Esophagus (tissue), 2 donors: ENCODE results near the gene CKAP5. TPM values are rescaled to one million over a fixed set of nuclear protein-coding genes. Genes with fewer than 3 reads are reported as not detected.

Source experiments
- H3K27ac ChIP-seq, 2 donors: one replicate each; pipeline ENCODE4 v1.5.1; 2013; ENCODE audit warnings: low read depth in 2 of 2, mild to moderate bottlenecking in 2 of 2, inconsistent platforms in 1 of 2, low read length in 1 of 2, moderate library complexity in 1 of 2
- H3K27me3 ChIP-seq, 2 donors: one replicate each; pipeline ENCODE4 v1.6.1; 2013; ENCODE audit warnings: low read length in 2 of 2, control low read depth in 1 of 2, mild to moderate bottlenecking in 1 of 2; ENCODE audit not compliant: insufficient read depth in 2 of 2, control insufficient read depth in 1 of 2
- H3K36me3 ChIP-seq, 2 donors: one replicate each; pipeline ENCODE4 v1.6.1; 2013; ENCODE audit warnings: low read length in 1 of 2; ENCODE audit not compliant: control insufficient read depth in 2 of 2, insufficient read depth in 2 of 2
- H3K4me1 ChIP-seq, 2 donors: one replicate each; pipeline ENCODE4 v1.6.1; 2013; ENCODE audit warnings: low read length in 1 of 2; ENCODE audit not compliant: control insufficient read depth in 2 of 2, insufficient read depth in 2 of 2
- H3K4me3 ChIP-seq, 2 donors: one replicate each; pipeline ENCODE4 v1.5.1; 2013; ENCODE audit warnings: low read length in 2 of 2, mild to moderate bottlenecking in 2 of 2, low read depth in 1 of 2, moderate library complexity in 1 of 2
- H3K9me3 ChIP-seq, 2 donors: one replicate each; pipeline ENCODE4 v1.6.1; 2013; ENCODE audit warnings: mild to moderate bottlenecking in 2 of 2, low read depth in 1 of 2, low read length in 1 of 2, moderate library complexity in 1 of 2; ENCODE audit not compliant: control insufficient read depth in 2 of 2, insufficient read depth in 1 of 2
- WGBS, 2 donors: extraction: QIAGEN DNeasy Blood & Tissue Kit; methylation state at CpG; one replicate each; pipeline ENCODE4 v1.1.7; 2013; 5-methylcytosine and 5-hydroxymethylcytosine counted together
- polyA plus RNA-seq, 2 donors: library from polyadenylated mRNA; stranded (reverse); fragments of 200-250 nt; gene quantifications; one replicate each; pipeline ENCODE4 v1.2.3, GENCODE V29; 2013
- donor health status: healthy with polysubstance abuse.
- donor health status: Bipolar disorder and iron deficiency.

Gene CKAP5
- 10 to 100 TPM in 1 of 2 donors, 1 to 10 TPM in 1; 5.0 to 13.4 TPM for polyA plus RNA-seq

DNA sequence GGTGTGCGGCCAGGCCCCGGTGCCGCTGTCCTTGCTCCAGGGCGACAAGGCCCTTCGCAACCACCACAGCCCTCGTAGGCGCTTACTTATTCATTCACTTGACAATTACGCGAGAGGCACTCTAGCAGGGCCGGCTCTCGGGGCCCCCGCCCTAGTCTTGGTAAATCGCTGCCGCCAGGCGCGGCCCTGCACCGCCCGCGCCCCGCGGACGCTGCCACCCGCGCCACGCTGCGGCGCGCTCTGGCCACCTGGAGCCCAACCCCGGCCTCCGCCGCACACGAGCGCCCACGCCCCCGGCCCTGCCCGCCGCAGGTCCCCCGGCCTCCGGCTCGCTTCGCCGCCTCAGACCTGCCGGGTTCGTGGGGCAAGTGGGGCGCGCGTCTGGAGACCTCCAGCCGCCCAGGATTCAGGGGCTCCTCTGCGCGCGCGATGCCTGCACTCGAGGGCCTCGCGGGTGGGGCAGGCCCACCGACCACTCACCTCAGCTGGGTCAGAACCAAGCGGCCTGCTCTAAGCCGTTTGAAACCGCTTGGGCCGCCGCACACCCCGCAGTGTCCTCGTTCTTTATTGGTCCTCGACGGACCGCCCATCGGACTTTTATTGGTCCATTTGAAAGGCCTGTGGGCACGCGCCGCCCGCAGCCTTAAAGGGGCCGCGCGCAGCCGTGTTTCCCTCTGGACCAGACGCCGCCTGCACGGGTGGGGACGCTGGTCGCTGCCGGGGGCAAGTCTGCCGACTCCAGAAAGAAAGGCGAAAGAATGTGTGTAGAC lies at the start of gene CKAP5:
Gene CKAP5, minus strand, starts transcription at position 541 of the 770 bp plus-strand sequence. CDS start 25,049 bp downstream, outside the sequence.
- Histone ChIP-seq H3K4me3 (peak within 1 kb of the TSS; percentile 98 to 100), H3K9me3 (no peaks in the 10 kb centered on the region), H3K27ac (peak within 1 kb of the TSS; percentile 93 to 94), H3K36me3 (no peaks in the 10 kb centered on the region), H3K4me1 (peaks cover 0 to 3% of the 10 kb centered on the region in 2 donors), H3K27me3 (no peaks in the 10 kb centered on the region)
- WGBS, 2 donors, result 0 to 1% methylated on average over 77 to 83 of the region's 83 CpGs

DNA sequence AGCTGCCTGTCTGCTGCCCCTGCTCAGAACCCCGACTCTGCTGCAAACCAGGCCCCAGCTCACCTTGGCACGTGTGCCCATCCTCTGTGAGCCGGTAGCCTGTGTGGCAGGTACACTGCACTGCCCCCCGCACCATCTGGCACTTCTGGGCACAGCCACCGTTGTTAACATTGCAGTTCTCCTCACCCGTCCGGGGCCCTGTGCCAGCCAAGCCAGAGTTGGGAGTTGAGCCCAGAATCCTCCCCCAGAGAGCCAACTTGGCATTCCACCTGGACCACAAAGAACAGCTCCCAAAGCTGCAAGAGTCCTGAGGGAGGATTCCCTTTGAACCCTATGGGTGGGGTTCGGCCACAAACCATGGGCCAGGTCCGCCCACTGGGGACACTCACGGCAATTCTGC lies 49.7 kb upstream of the CKAP5 start:
- peaks cover 3 to 21% of the 10 kb centered on the region in 2 donors for H3K4me1 ChIP-seq
- no peak overlapping the region for H3K27ac ChIP-seq
- 43 to 56% methylated on average over 10 of the region's 10 CpGs for WGBS, 2 donors
- H3K36me3 ChIP-seq, result peaks cover 0 to 12% of the 10 kb centered on the region in 2 donors
- H3K27me3 ChIP-seq, result no peaks in the 10 kb centered on the region
- no peak overlapping the region for H3K4me3 ChIP-seq
- H3K9me3 ChIP-seq, result no peaks in the 10 kb centered on the region

DNA sequence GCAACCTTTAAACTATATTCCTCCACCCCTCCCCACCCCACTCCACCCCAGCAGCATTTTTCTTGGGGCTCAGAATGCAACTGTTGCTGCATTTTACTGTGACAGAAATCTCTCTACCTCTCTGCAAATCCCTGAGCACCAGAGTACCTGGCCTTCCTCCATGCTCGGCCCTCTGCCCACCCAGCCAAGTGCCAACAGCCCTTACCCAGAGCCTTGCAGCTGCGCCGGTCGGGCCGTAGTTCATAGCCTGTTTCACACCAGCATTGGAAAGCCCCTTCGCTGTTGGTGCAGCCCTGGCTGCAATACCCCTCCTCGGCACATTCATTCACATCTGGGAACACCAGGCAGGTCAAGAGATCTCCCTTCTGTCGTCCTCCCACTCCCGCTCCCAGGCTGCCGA lies 48.9 kb upstream of the CKAP5 start:
- 79 to 92% methylated on average over 10 of the region's 10 CpGs for WGBS, 2 donors
- Histone ChIP-seq H3K36me3 (peaks cover 0 to 12% of the 10 kb centered on the region in 2 donors), H3K9me3 (no peaks in the 10 kb centered on the region), H3K27me3 (no peaks in the 10 kb centered on the region), H3K4me3 (no peak overlapping the region), H3K4me1 (peaks cover 3 to 21% of the 10 kb centered on the region in 2 donors), H3K27ac (no peak overlapping the region)

DNA sequence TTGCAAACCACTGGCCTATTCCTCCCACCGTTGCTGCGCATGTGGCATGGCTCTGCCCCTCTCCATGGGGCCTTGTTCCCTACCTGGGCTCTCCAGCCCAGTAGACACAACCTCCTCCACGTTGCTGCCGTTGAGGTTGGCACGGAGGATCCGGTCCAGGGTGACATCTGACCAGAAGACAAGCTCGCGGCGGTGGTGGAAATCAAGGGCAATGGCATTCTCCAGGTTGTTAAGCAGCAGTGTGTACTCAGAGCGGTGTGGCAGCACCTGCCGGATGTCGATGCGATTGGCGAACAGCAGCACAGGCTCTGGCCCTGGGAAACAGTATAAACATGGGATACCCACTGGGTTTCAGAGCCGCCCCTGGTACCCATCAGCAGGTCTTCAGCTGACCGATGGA lies 48.4 kb upstream of the CKAP5 start:
- Histone ChIP-seq H3K9me3 (no peaks in the 10 kb centered on the region), H3K4me3 (no peak overlapping the region), H3K4me1 (peaks cover 3 to 17% of the 10 kb centered on the region in 2 donors), H3K27me3 (no peaks in the 10 kb centered on the region), H3K27ac (no peak overlapping the region), H3K36me3 (peaks cover 0 to 12% of the 10 kb centered on the region in 2 donors)
- 93 to 95% methylated on average over 16 of the region's 16 CpGs for WGBS, 2 donors

DNA sequence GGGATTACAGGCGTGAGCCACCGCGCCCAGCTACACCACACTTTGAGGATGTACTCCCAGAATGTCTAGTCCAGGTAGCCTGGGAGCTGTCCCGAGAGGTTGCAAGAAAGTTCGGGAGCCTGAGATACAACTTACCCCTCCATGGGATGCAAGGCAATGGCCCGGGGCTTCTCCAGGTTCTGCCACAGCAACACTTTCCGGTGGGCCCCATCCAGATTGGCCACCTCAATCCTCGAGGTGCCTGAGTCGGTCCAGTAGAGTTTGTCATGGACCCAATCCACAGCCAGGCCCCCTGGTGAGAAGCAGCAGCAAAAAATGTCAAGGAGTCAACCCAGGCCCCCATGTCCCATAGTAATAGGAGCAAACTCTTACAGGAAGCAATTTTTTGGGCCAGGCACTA lies 46.8 kb upstream of the CKAP5 start:
- Histone ChIP-seq H3K4me1 (peaks cover 0 to 9% of the 10 kb centered on the region in 2 donors), H3K36me3 (peaks cover 0 to 9% of the 10 kb centered on the region in 2 donors), H3K9me3 (no peaks in the 10 kb centered on the region), H3K27ac (no peak overlapping the region), H3K4me3 (no peak overlapping the region), H3K27me3 (no peaks in the 10 kb centered on the region)
- 91 to 93% methylated on average over 9 of the region's 9 CpGs for WGBS, 2 donors

DNA sequence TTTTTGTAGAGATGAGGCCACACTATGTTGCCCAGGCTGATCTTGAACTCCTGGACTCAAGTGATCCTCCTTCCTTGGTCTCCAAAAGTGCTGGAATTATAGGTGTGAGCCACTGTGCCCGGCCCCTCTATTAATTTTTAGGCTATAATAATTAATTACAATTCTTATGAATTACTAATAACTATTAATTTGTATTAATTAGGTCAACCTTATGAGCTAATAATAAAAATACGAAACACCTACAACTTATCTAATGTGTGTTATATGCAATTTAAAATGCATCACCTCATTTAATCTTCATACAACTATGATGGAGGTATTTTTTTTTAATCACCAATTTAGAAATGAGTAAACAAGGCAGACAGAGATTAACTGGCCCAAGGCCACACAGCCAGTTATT lies 46.0 kb upstream of the CKAP5 start:
- Histone ChIP-seq H3K27me3 (no peaks in the 10 kb centered on the region), H3K36me3 (peaks cover 0 to 9% of the 10 kb centered on the region in 2 donors), H3K4me1 (peaks cover 0 to 9% of the 10 kb centered on the region in 2 donors), H3K4me3 (no peak overlapping the region), H3K27ac (no peak overlapping the region), H3K9me3 (no peaks in the 10 kb centered on the region)
- 92 to 94% methylated on average over 2 of the region's 2 CpGs for WGBS, 2 donors

DNA sequence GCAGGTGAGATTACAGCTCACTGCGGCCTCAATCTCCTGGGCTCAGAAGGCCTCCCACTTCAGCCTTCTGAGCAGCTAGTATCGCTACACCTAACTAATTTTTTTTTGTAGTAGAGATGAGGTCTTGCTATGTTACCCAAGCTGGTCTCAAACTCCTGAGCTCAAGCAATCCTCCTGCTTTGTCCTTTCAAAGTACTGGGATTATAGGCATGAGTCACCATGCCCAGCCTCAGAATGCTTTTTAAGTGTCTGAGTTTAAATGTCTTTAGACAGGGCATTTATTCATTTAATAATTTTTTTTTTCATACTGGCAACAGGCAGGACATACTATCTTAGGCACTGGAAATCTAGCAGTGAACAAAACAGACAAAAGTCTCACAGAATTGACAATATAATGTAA lies 44.6 kb upstream of the CKAP5 start:
- no peak overlapping the region for H3K4me3 ChIP-seq
- WGBS, 2 donors, result 73 to 79% methylated on average over 2 of the region's 2 CpGs
- peaks cover 0 to 6% of the 10 kb centered on the region in 2 donors for H3K36me3 ChIP-seq
- H3K27me3 ChIP-seq, result no peaks in the 10 kb centered on the region
- no peaks in the 10 kb centered on the region for H3K9me3 ChIP-seq
- no peak overlapping the region for H3K27ac ChIP-seq
- peaks cover 0 to 1% of the 10 kb centered on the region in 2 donors for H3K4me1 ChIP-seq

DNA sequence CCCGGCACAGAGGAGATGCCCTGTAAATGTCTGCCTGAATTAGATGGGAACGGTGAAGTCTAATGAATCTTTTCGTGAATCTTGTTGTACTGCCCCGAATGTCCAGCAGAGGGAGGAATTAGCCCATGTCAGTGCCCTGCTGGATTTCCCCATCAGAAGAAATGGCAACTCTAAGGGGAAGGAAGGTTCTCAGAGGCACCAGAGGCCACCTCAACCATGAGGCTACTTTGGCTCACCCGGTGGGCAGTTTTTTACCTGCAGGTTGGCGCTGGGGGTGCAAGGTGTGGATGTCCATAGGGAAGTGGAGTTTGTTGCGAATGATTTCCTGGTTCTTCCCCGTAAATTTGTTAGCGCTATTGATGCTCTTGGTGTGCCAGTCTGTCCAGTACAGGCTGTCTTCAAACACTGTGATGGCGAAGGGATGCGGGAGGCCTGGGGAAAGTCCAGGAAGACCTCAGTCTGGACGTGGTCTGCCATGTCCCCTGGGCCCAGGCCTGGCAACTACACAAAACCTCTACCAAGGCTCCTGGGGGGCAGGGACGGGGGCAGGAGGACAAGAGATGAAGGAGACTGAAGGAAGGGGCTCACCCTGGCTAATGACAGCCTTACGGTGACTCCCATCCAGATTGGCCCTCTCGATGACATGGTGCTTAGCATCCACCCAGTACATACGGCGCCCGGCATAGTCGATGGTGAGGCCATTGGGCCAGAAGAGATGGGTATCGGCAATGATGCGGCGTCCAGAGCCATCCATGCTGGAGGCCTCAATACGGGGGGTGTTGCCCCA lies 43.8 kb upstream of the CKAP5 start:
- Histone ChIP-seq H3K27me3 (no peaks in the 10 kb centered on the region), H3K4me3 (no peak overlapping the region), H3K4me1 (no peaks in the 10 kb centered on the region), H3K9me3 (no peaks in the 10 kb centered on the region), H3K27ac (no peak overlapping the region), H3K36me3 (peaks cover 0 to 3% of the 10 kb centered on the region in 2 donors)
- WGBS, 2 donors, result 66 to 67% methylated on average over 23 of the region's 23 CpGs

DNA sequence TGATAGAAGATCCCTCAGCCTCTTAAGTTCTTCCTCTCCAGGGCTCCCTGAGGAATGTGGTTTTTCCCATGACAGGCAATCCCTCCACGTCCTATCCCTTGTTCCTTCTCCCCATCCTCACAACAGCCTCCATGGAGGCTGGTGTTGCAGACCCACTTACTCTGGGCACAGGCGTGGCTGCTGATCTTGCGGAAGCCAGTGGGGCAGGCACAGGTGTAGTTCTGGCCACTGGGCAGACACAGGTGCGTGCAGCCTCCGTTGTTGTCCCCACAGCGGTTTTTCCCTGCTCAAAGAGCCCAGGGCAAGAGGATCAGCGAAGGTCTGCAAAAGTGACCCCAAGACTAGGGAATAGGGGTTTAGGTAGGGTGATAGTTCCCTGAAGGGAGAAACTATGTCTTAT lies 43.2 kb upstream of the CKAP5 start:
- Histone ChIP-seq H3K4me3 (no peak overlapping the region), H3K36me3 (no peaks in the 10 kb centered on the region), H3K27me3 (no peaks in the 10 kb centered on the region), H3K4me1 (no peaks in the 10 kb centered on the region), H3K27ac (no peak overlapping the region), H3K9me3 (no peaks in the 10 kb centered on the region)
- WGBS, 2 donors, result 81 to 87% methylated on average over 7 of the region's 7 CpGs
